CD4-positive, alpha-beta T cell treated with Interleukin-4 for 4 hours (primary cell): ENCODE results near the gene TIGIT.

Source experiments
- DNase-seq: peaks from one replicate; pipeline ENCODE4 v3.0.0-alpha.2; 2020

The TIGIT gene

GRCh38 chr3:114355653-114356052, 61.8 kb downstream of the TIGIT start:
- DNase-seq = no peak

DNA sequence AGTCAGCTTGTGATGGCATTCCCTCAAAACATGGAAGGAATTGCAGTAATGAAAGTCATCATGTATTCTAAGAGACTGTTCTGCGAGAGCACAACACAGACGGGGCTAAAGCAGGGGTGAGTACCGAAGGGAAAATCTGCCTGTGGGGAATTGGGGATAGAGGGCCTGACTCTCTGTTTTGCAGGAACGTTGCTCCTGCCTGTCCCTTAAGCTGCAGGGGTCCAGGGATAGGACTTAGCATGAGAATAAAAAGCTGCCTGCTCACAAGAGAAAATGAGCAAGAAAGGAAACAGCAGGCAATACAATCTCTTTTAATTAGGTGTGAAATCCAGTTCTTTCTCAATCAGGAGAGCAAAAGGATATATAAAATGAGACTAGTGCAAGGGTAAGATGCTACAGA, 62.2 kb downstream of the TIGIT start:
- DNase-seq = no peak

GRCh38 chr3:114356525-114356924, 62.7 kb downstream of the TIGIT start:
- DNase-seq = no peak
